CD4-positive, alpha-beta T cell treated with Interleukin-4 for 1 hour (primary cell): ENCODE results near the gene CCDC124.
"Not testable (repeated sequence)": the region's sequence is repeated elsewhere in the genome, so short reads cannot be mapped to it uniquely, and the experiment has no call there.

Experiments
- DNase-seq, 2 donors: peaks; one replicate each; pipeline ENCODE4 v3.0.0-alpha.2; 2020 to 2022

Gene CCDC124

GRCh38 chr19:17932485-17933338, at the start of gene CCDC124:
TSS of gene CCDC124 (plus strand) at chr19:17933015. CDS start at chr19:17936421, 3,406 bp downstream.
- peak; percentile 94 to 95 for DNase-seq

GRCh38 chr19:17883627-17884410, 49.0 kb upstream of the CCDC124 start:
- no peak for DNase-seq

DNA sequence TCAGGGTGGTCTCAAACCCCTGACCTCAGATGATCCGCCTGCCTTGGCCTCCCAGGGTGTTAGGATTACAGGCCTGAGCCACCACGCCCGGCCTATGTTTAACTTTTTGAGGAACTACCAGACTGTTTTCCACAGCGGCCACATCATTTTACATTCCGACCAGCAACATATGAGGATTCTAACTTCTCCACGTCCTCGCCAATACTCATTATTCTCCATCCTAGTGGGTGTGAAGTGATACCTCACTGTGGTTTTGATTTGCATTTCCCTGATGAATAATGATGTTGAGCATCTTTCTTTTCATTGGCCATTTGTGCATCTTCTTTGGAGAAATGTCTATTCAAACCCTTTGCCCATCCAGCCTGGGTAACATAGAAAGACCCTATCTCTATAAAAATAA, 46.3 kb upstream of the CCDC124 start:
- no peak for DNase-seq

DNA sequence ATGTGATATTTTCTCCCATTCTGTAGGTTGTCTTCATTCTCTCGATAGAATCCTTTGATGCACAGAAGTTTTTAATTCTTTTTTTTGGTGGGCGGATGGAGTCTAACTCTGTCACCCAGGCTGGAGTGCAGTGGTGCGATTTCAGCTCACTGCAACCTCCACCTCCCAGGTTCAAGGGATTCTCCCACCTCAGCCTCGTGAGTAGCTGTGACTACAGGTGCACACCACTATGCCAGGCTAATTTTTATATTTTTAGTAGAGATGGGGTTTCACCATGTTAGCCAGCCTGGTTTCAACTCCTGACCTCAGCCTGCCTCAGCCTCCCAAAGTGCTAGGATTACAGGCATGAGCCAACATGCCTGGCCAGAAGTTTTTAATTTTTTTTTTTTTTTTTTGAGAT, 45.6 kb upstream of the CCDC124 start:
- not testable (repeated sequence) for DNase-seq

DNA sequence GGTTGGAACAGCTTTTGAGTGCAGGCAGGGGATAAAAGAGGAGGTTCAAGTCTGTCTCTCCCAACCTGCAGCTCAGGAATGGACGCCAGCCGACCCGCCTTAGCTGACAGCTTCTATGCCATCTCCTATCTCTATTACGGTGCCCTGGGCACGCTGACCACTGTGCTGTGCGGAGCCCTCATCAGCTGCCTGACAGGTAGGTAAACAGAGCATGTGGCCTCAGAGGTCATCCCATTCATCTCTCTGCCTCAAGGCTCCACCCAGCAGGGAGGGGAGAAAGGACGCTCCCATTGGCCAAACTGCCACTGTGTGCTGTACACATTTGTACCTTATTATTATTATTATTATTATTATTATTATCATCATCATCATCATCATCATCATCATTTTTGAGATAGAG, 44.6 kb upstream of the CCDC124 start:
- no peak for DNase-seq

DNA sequence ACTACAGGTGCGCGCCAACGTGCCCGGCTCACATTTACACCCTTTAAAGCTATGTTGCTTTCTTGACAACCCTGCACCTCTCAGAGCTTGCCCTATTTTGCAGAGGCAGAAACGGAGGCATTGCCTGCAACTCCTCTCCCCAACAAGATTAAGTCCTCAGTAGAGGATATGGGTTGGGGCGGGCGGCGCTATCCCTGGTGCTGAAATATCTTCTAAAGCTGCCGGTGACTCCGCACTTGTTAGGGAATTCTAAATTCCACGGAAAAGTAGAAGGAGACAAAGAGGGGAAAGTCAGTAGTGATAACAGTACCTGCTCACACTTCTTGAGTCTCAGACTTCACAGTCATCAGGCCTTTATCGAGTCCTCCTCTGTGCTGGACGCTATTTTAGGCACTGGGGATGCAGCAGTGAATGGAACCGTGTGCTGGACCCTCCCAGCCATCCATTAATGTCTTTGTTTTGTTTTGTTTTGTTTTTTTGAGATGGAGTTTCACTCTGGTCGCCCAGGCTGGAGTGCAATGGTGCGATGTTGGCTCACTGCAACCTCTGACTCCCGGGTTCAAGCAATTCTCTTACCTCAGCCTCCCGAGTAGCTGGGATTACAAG, 43.1 kb upstream of the CCDC124 start:
- no peak for DNase-seq

DNA sequence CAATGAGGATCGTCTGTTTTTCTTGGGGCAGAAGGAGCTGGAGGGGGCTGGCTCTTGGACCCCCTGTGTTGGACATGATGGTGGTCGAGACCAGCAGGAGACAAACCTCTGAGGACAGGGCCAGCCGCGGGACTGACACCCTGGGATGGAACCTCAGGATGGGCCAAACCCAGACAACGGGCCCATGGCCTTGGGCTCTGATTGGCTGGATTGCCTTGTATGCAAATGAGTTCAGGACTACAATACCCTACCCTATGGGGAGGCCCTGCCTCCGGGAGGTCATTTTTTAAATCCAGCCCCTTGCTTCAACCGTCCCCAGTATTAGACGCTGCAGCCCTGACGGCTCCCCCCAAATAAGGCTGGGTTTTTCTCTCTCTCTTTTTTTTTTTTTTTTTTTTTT, 39.0 kb upstream of the CCDC124 start:
- no peak for DNase-seq

GRCh38 chr19:17902701-17903100, 30.1 kb upstream of the CCDC124 start:
- DNase-seq: no peak

DNA sequence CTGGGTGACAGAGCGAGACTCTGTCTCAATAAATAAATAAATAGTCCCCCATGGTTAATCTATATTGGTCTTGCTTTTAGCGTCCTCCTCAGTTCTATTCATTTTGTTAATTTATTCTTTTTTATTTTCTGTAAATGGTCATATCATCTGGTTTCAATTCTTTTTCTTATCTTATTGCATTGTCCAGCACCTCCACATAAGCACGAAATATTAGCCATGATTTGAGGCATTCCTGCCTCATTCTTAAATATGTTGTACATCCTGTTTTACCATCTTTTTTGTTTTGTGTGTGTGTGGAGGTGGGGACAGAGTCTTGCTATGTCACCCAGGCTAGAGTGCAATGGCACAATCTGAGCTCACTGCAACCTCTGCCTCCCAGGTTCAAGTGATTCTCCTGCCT, 24.6 kb upstream of the CCDC124 start:
- no peak for DNase-seq

GRCh38 chr19:17909003-17909732, 23.6 kb upstream of the CCDC124 start:
- no peak for DNase-seq

- DNase-seq: no peak
Observed at GRCh38 chr19:17910791-17911360, 21.9 kb upstream of the CCDC124 start.

GRCh38 chr19:17915940-17916593, 16.7 kb upstream of the CCDC124 start:
- DNase-seq: no peak

- not testable (repeated sequence) for DNase-seq
Observed at GRCh38 chr19:17918151-17918550, 14.7 kb upstream of the CCDC124 start.

DNA sequence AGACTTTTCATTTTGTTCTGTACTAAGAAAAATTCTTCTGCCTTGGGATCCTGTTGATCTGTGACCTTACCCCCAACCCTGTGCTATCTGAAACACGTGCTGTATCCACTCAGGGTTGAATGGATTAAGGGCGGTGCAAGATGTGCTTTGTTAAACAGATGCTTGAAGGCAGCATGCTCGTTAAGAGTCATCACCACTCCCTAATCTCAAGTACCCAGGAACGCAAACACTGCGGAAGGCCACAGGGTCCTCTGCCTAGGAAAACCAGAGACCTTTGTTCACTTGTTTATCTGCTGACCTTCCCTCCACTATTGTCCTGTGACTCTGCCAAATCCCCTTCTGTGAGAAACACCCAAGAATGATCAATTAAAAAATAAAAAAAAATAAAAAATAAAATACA, 13.7 kb upstream of the CCDC124 start:
- not testable (repeated sequence) for DNase-seq

DNA sequence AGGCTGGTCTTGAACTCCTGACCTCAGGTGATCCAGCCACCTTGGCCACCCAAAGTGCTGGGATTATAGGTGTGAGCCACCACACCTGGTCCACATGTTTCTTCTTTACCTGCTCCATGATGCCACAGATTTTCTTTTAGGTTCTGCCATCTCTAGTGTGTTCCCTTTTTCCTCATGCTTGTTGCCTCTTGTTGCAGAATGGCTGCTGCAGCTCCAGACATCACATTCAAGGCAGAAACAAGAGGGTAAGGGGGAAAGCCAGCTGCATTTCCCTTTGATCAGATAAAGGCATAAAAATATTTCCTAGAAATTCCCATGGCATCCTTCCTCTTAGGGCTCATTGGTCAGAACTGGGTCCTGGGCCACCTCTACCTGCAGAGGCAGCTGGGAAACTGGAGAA, 12.3 kb upstream of the CCDC124 start:
- DNase-seq: no peak

- DNase-seq: no peak
Observed at GRCh38 chr19:17922138-17922537, 10.7 kb upstream of the CCDC124 start.

DNA sequence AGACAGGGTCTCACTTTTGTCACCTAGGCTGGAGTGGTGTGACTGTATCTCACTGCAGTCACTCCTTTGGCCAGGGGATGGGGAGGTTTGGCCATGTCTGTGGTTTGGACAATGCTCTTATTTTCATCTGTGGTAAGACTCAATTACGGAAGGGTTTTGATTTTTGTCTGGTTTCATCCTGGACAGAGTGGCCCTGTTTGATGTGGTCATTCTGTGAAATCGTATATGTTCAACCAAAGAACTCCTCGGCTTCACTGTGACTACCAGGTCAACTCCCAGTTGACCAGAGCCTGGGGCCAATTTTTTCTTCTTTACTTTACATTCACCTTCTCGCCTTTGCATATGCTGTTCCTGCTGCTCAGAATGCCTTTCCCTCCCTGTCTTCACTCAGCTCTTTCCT, 6.8 kb upstream of the CCDC124 start:
- DNase-seq: no peak

DNA sequence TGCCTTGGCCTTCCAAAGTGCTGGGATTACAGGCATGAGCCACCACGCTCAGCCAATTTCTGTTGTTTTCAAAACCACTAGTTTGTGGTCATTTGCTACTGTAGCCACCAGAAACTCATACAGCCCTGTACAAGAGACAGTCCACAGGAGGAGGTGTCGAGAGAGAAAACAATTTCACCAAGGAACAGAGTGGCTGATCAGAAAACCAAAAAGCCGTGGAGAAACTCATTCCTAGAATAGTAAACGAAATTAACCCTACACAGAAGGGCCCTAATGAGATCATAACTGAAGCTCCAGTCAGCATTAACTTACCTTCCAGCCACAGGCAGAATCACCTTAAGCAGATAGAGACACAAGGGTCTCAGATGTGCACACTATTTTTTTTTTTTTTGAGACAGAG, 3.8 kb upstream of the CCDC124 start:
- DNase-seq: no peak

DNA sequence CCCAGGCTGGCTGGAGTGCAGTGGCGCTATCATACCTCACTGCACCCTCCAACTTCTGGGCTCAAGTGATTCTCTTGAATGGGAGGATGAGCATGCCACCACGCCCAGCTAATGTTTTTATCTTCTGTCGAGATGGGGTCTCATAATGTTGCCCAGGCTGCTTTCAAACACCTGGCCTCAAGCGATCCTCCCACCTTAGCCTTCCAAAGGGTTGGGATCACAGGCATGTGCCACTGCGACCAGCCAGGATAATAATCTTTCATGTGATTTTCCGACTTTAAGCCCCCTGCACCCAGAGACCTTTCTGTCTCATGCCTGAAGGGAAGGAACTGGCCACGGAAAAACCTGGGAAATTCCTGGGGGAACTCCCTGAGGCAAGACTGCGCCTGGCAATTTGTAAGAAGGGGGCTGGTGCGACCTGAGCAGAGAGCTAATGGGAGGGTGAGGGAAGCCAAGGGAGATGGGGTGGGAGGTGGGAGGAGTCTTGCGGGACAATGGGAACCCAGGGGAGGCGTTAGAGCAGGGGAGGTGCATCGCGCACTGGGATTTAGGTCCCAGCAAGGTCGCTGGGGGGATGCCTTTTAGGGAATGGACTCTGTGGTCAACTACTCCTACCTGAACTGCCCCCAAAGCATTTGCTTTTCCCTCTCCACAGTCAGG, 1.2 kb upstream of the CCDC124 start:
- DNase-seq: no peak

DNA sequence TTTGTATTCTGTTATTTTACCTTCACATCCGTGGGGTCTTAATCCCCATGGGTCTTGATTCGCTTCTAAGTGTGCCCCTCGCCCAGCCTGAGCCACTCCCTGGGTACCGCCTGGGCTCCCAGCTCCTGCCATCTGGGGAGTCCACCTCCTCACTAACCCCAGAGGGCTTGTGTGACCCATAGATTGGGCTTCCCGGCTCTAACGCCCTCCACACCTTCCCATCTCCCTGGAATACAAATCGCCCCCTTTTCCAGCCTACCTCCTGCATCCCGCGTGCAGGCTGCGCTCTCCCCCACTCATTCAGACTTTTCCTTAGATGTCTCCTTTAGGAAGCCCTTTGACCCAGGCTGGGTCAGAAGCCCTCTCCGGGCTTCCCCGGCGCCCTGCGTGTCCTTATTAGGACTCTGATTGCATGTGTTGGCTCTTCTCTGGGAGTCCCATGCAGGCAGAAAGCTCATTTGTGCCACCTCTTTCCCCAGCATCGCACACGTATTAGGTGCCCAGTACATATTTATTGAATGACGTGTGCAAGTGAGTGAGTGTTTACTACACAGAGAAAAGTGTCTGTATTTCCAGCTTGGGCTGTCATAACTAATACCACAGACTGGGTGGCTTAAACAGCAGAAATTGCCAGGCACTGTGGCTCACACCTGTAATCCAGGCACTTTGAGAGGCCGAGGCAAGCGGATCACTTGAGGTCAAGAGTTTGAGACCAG, 757 bp downstream of the CCDC124 start:
- no peak for DNase-seq

- no peak for DNase-seq
Observed at GRCh38 chr19:17936379-17936778, 3.6 kb downstream of the CCDC124 start.
